HEK293T (cell line): ENCODE results near the gene CRIM1.

Experiments
- ARNT ChIP-seq: fragments of 450-650 bp; IDR thresholded peaks from 2 replicates; pipeline ENCODE4 v1.6.1; 2017; ENCODE audit warnings: mild to moderate bottlenecking
- BHLHE40 ChIP-seq: fragments of 450-650 bp; IDR thresholded peaks from 2 replicates; pipeline ENCODE4 v1.6.1; 2016; ENCODE audit warnings: mild to moderate bottlenecking, moderate library complexity, borderline replicate concordance
- ELF4 ChIP-seq: fragments of 450-650 bp; IDR thresholded peaks from 2 replicates; pipeline ENCODE4 v1.6.1; 2017; ENCODE audit warnings: antibody characterized with exemption
- FOXA1 ChIP-seq: fragments of 450-650 bp; IDR thresholded peaks from 2 replicates; pipeline ENCODE4 v1.6.1; 2016; ENCODE audit warnings: mild to moderate bottlenecking
- FOXM1 ChIP-seq: fragments of 450-650 bp; IDR thresholded peaks from 2 replicates; pipeline ENCODE4 v1.6.1; 2017; ENCODE audit warnings: mild to moderate bottlenecking, borderline replicate concordance
- HDGF ChIP-seq: fragments of 450-650 bp; IDR thresholded peaks from 2 replicates; pipeline ENCODE4 v1.6.1; 2017; ENCODE audit warnings: antibody characterized with exemption, borderline replicate concordance
- SP1 ChIP-seq: fragments of 450-650 bp; IDR thresholded peaks from 2 replicates; pipeline ENCODE4 v1.6.1; 2017
- SUZ12 ChIP-seq: fragments of 450-650 bp; IDR thresholded peaks from 2 replicates; pipeline ENCODE4 v1.6.1; 2016; ENCODE audit warnings: mild to moderate bottlenecking
- TARDBP ChIP-seq: fragments of 450-650 bp; IDR thresholded peaks from 2 replicates; pipeline ENCODE4 v1.6.1; 2016
- ZNF384 ChIP-seq: fragments of 450-650 bp; IDR thresholded peaks from 2 replicates; pipeline ENCODE4 v1.6.1; 2016

DNA sequence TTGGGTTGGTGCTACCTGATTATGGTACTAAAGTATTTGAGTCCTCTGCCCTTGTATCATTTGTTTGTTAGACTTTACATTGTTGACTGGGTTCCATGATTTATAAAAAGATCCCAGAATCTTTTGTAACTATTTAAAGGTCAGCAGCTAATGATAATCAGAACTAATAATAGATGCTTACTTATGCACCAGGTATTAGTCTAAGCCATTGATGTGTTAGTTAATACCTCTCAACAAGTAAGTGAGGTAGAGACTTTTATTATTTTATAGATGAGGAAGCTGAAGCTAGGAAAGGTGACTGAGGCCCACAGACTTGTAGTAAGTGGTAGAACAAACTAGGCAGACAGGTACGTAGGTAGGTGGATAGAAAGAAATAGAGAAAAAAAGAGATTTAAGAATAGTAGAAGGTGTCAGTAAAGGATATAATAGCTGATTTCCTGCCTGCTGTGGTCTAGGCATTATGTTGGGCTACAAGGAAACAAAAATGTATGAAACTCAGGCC, 68.1 kb downstream of the CRIM1 start:
- TF ChIP-seq ARNT, result no peak
- no peak for TF ChIP-seq BHLHE40
- TF ChIP-seq ZNF384, result no peak
- no peak for TF ChIP-seq HDGF
- TF ChIP-seq TARDBP, result no peak
- TF ChIP-seq FOXA1, result no peak
- no peak for TF ChIP-seq FOXM1
- TF ChIP-seq SP1, result no peak
- TF ChIP-seq ELF4, result no peak
- no peak for TF ChIP-seq SUZ12
